ENCODE results near the gene NFIB.

GRCh38 chr9:14313378-14313940 lies 482 bp downstream of the NFIB start:
- TF ChIP-seq CTCF (IDR thresholded peaks at IDR 0.05; ENCODE audit: insufficient read depth, low read depth, low read length), result no peak
- peak; percentile 15 for TF ChIP-seq EZH2 (IDR thresholded peaks at IDR 0.05; ENCODE audit: insufficient read depth, low read length)
